ELF-1 (cell line): ENCODE measurements around the gene ANKS1B.
A peak's percentile ranks its signal among the peaks of the same experiment; 100 is the strongest.
"Not testable (repeated sequence)": the region's sequence is repeated elsewhere in the genome, so short reads cannot be mapped to it uniquely, and the experiment has no call there.

ENCODE experiments used
- DNase-seq: peaks from one replicate; pipeline ENCODE4 v3.0.0-alpha.2; 2016; ENCODE audit warnings: low read depth, low spot score

The ANKS1B gene

GRCh38 chr12:99875081-99875480 is 109.7 kb downstream of the ANKS1B start:
- DNase-seq: no peak

GRCh38 chr12:99870085-99870484 is 114.7 kb downstream of the ANKS1B start:
- DNase-seq: no peak

DNA sequence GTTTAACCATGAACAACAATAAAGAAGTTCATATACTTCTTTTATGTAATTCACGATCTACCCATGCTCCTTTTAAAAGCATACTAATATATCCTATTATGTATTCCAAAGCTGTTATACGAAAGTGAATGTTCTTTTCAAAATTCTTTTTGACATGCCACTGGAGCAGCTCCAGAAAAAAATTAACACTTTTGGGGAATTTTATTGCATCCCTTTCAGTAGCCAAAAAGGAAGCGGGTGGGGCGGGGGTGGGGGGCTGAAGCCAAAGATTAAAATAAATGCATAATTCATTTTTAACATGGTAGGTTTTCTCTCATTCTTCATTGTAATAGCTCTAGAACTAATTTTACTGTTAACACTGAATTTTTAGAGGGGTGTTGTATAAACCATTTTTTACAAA is 123.0 kb downstream of the ANKS1B start:
- no peak for DNase-seq

- no peak for DNase-seq
Measured at GRCh38 chr12:99859126-99859525, 125.6 kb downstream of the ANKS1B start.

DNA sequence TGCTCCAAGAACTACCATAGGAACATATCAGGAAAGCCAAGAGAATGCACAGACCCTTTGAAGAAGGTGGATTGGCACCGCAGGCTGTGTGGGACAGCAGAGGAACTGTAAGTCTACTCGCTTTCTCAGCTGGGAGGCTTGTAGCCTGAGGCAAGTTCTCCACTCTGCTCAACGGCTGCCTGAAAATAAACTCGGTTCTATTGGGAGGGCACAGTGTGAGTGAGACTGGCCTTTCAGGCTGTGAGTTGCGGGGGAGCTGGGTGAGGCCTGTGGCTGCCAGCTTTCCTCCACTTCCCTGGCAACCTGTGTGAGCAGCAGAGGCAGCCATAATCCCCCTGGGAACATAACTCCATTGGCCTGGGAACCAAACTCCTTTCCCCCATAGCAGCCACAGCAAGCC is 132.1 kb downstream of the ANKS1B start:
- DNase-seq: peak; percentile 86

DNA sequence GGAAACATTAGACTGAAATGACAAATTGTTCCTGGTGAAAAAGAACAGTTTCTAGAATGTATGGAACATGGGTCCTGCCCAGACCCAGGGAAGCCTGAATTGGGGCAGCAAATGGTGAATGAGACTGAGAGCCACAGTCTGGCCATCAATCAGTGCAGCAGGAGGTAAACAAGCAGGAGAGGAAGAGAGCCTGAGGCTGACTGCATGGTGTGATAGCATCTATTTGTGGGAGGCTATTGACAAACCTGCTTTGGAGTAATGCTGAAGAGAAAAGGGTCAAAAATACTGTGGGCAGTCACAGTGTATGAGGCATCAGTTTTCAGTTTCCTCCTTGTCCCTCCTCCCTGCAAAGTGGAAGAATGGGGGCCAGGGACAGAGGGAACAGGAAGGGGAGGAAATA is 136.8 kb downstream of the ANKS1B start:
- DNase-seq: peak; percentile 81

DNA sequence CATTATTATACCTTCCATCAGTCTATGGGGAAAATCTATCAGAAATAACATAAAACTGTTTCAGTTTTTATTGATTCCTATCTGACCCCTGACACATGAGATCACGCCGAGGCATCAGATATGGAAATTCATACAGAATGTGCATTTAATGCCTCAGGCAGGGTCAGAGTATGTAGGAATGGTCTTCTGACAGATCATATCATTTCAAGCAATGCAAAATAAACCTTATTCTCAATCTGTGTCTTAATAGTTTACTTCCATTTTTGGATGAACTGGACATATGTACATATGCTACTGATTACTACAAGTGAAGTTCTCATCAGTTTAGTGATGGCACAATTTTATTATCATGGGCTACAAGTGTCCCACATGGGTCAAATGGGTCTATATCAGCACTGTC is 150.0 kb downstream of the ANKS1B start:
- no peak for DNase-seq

GRCh38 chr12:99833397-99833796 is 151.3 kb downstream of the ANKS1B start:
- no peak for DNase-seq

DNA sequence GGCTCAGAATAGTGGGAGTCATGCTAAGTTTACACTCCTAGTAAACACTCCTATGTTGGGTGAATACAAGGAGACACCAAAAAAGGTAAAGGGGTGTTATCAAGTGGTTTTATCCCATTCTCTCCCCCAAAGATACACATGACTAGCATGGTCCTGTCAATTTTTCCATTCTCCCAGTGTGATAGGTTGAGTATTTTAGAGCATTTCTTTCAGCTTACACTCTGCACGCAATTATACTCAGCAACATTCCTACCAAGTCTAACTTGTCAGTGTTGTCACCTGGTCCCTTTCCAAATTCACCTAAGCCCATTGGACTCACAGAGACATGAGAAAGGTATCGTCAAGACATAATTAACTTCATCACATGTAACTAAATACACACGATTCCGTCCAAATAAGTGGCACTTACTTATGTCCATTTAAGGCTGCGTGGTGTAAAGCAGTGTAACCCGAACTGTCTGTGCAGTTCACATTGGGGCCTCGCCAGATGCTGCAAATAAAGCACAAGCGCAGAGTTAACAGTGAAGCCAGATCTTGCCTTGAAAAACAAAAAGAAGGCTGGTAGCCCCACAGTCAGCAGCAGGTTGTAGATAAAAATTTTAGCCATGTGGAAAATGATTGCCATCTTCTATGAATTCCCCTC is 159.7 kb downstream of the ANKS1B start:
- no peak for DNase-seq

DNA sequence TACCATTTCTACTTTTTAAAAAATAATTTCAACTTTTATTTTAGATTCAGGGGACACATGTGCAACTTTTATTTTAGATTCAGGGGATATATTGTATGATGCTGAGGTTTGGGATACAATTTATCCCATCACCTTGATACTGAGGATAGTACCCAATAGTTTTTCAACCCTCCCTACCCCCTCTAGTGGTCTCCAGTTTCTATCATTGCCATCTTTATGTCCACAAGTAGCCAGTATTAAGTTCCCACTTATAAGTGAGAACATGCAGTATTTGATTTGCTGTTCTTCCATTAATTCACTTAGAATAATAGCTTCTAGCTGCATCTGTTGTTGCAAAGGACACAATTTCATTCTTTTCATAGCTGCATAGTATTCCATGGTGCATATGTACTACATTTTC is 162.5 kb downstream of the ANKS1B start:
- no peak for DNase-seq

- DNase-seq: no peak
Measured at GRCh38 chr12:99810718-99811593, 173.8 kb downstream of the ANKS1B start.

DNA sequence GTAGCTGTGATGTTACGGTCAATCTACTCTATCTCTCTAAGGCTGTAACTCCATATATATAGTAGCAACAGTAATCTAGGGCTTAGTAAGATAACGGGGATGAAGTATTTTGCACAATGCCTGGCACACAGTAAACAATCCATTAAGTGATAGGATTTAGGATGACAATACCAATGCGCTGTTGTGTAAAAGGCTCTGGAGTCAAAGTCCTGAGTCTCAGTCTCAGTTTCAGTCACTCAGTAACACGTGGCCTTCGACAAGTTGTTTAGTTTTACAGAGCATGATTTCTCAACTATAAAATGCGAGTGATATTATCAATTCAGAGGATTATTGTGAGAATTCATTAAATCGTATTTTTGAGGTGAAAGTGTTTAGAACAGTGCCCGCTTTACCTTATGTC is 174.8 kb downstream of the ANKS1B start:
- no peak for DNase-seq

DNA sequence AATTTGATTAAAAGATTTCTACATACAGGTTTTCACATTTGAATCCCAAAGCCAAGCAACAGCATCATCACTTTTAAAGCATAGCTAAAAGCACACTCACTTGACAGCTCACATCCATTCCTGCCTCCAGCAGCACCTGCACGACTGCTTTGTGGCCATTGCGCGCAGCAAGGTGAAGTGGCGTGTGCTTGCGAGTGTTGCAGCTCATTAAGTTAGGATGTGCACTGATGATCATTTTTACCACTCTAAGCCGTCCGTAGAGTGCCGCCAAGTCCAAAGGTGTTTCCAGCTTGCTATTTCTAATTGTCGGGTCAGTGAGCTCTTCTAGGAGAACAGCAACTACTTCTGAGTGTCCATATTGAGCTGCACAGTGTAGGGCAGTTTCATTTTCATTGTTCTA is 178.4 kb downstream of the ANKS1B start:
- DNase-seq: no peak

- no peak for DNase-seq
Measured at GRCh38 chr12:99804715-99805114, 180.0 kb downstream of the ANKS1B start.

GRCh38 chr12:99800605-99801004 is 184.1 kb downstream of the ANKS1B start:
- no peak for DNase-seq

- DNase-seq: not testable (repeated sequence)
Measured at GRCh38 chr12:99797931-99798330, 186.8 kb downstream of the ANKS1B start.

DNA sequence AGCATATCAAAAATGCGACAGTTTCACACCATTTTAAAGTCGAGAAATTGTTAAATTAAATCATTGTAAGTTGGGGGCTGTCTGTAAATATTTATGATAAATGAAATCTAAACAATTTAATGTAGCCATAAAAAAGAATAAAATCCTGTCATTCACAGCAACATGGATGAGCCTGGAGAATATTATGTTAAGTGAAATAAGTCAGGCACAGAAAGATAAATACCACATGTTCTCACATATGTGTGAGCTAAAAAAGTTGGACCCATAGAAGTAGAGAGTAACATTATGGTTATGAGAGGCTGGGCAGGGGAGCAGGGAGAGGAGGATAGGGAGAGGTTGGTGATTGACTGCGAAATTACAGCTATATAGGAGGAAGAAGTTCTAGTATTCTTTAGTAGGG is 201.3 kb downstream of the ANKS1B start:
- DNase-seq: no peak

DNA sequence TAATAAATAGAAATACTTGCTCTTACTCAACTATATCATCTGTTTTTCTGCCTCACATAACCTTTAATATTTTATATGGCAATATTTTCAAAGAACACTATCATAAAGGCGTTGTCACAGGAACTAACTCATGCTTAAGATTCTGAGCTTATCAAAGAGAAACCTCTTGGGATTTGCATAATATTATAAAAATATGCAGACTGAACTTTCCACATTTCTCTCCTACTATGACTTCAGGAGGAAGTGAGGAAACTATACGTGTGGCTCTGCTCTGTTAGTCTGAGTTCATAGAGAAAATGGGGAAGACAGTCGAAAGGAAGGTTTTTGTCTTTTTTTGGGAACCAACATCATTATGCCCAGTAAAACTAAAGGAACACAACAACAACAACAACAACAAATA is 212.5 kb downstream of the ANKS1B start:
- DNase-seq: no peak

- no peak for DNase-seq
Measured at GRCh38 chr12:99771659-99772058, 213.1 kb downstream of the ANKS1B start.

DNA sequence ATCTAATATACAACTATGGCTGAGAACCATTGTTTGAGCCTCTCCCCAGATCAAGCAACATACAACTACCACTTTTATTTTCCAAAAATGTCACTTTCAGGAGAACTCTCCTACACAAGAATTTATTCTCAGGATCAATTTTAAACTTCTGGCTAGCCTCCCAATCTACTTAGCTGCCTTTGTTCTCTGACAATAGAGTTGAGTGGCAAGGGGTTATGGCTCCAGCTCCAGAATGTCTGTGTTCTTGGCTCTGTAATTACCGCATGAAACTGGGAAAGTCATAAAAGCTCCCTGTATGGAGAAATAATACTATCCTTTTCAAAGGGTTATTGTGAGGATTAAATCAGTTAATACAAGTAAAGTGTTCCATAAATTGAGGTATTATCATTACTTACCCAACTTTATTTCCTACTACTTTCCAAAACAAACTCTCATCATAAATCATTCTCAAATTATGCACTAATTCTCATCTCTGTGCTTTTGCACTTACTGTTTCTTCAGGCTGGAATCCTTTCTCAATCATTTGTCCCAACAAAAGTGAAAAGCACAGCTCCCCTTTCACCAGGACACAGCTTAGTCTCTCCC is 215.2 kb downstream of the ANKS1B start:
- DNase-seq: no peak

GRCh38 chr12:99768758-99769157 is 216.0 kb downstream of the ANKS1B start:
- no peak for DNase-seq

DNA sequence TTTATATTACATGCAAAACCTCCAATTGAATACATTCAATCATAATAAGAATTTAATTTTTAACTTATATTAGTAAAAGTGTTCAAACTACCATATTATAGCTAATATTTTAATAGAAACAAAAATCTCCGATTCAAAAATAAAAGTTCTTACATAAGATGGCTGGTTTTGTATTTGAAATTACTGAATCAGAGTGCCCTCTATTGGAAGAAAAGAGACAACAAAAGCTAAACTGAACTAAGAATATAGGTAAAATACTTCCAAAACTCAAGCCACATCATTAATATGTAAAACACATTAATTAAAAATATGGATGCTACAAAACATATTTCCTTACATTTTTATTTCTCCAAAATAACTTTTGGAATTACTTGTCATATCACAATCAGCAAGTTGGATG is 216.9 kb downstream of the ANKS1B start:
- DNase-seq: no peak

DNA sequence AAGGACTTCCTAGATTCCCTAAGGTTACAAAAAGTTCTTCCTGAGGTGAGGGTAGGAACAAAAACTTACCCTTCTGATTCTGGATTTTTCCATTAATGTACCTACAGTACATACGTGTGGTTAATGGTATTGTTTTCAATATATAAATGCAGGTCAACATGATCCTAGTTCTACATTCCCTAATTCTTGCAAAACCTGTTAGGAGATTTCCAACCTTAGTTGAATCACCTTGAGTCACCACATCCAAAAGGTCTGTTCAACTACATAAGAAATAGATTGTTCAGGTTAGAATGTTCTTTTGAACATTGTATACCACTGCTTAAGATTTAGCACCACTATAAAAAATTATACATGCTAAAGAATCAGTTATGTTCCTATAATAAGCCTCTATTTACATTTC is 218.3 kb downstream of the ANKS1B start:
- DNase-seq: no peak
